HG03025 (cell line): Measurements from ENCODE around the gene KIF5C.

Experiments used
- ATAC-seq: cut with Tn5 transposase; IDR thresholded peaks from one replicate; pipeline ENCODE4 v1.9.1; 2021; ENCODE audit warnings: mild to moderate bottlenecking, moderate library complexity; ENCODE audit not compliant: unreplicated experiment, low FRiP score

KIF5C gene

GRCh38 chr2:149006883-149007543, 132.0 kb downstream of the KIF5C start:
- ATAC-seq, result no peak

DNA sequence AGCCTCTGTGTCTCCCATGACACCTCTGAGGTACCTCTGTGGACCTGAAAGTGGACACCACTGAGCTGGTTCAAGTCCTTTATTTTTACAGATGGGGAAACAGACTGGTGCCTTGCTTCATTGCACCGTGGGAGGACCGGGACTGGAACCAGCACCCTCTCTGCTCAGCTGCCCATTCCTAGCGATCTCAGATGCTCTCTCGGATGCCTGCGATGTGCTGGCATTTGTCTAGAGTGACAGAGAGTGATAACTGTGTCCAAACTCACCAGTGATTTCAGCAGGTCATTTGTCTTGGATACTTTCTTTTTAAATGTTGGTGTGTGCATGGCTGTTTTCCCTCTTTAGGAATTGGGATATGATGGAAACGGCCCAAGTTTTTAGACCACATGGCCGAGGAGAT, 133.4 kb downstream of the KIF5C start:
- no peak for ATAC-seq

GRCh38 chr2:149009576-149010461, 134.8 kb downstream of the KIF5C start:
- no peak for ATAC-seq

GRCh38 chr2:149012545-149012944, 137.5 kb downstream of the KIF5C start:
- no peak for ATAC-seq

GRCh38 chr2:149015501-149015900, 140.5 kb downstream of the KIF5C start:
- no peak for ATAC-seq

GRCh38 chr2:149015926-149016563, 141.0 kb downstream of the KIF5C start:
- ATAC-seq, result no peak

GRCh38 chr2:149017116-149017985, 142.3 kb downstream of the KIF5C start:
- ATAC-seq, result no peak

DNA sequence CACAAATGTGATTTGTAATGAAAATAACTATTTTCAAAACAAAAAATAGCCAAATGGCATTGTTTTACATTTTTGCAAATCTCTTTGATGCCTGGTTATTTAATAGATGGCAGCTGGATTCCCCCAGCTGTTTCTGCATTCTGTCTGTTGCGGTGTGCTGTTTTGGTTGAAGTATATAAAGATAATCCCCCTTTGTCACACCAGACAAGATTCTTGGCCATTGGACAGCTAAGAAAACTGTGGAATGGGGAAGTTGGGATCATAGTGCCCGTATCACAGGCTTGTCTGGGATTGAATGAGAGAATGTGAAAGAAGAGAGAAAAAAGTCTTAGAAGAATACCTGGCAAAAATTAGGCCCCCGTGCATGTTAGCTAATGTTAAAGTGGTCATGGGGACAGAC, 144.0 kb downstream of the KIF5C start:
- no peak for ATAC-seq

DNA sequence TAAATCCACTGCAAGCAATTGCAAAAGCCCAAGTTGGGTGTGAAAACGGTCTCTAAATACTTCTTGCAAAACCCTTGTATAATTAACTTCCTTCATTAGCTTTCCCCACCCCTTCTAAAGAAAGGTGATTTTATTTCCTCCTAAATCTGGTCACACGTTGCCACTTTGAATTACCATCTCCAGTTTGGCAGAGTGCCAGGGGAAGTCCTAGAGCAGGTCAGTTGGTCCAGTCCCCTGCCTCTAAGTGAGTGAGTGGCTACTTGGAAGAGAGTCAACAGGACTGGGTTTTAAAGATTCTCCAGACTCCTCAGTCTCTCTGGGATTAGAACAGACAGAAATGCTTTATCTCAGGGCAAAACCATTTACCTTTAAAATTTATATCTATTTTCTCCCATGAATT, 144.7 kb downstream of the KIF5C start:
- ATAC-seq, result no peak

GRCh38 chr2:149020432-149020851, 145.4 kb downstream of the KIF5C start:
- ATAC-seq, result peak; percentile 46

GRCh38 chr2:149021271-149021719, 146.3 kb downstream of the KIF5C start:
- peak; percentile 55 for ATAC-seq

GRCh38 chr2:149021761-149022160, 146.7 kb downstream of the KIF5C start:
- ATAC-seq, result peak; percentile 60

GRCh38 chr2:149023091-149023490, 148.1 kb downstream of the KIF5C start:
- peak; percentile 37 for ATAC-seq

- ATAC-seq, result no peak
Observed at GRCh38 chr2:149027590-149028250, 152.7 kb downstream of the KIF5C start.

DNA sequence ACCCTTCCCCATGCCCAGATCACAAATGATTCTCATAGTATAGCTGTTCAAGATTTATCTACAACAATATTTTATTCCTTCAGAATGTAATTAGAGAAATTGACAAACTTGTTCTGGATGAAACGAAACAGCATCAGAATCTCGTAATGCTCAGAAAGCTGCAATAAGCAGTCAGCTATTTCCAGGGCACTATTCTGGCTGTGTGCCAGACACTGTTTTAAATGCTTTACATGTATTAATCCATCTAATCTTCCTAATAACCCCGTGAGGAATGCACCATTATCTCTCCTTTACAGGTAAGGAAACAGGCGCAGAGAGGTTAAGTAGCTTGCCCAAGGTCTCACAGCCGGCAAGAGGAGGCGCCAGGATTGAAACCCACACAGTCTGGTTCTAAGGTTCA, 153.3 kb downstream of the KIF5C start:
- ATAC-seq, result no peak

DNA sequence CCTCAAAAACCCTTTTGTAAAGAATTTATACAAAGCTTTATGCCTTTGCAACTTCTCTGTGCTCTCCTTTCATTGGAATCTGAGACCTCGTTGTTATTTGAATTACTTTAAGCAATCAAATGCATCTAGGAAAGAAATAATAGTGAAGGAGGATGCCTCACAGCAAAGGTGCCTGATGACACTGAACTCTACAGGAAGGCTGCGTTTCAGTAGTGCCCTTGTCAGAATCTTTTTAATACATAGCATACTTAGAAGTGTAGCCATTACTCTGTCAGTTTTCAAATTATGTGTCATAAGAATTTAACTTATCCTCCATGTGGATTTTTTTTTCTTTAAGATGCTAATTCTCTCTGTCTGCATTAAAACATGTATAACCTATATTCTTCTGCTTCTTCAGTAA, 153.9 kb downstream of the KIF5C start:
- ATAC-seq, result no peak

- ATAC-seq, result no peak
Observed at GRCh38 chr2:149029307-149029965, 154.4 kb downstream of the KIF5C start.

DNA sequence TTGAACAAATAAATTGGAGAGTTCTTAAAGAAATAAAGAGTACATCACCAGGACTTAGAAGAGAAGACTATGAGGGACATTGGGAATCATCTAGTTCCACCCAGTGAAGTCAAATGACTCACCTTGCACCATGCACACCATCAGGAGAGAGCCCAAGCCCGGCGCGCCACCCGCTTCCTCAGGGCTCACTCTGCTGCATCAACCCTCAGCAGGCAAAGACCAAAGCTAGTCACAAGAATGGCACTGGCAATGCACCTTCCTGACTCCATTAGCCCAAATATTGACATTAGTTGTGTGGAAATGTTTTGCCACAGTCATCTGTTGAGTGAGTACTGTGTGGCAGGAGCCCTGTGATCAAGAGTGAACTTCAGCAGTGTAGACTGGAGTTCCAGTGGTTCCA, 156.4 kb downstream of the KIF5C start:
- no peak for ATAC-seq

DNA sequence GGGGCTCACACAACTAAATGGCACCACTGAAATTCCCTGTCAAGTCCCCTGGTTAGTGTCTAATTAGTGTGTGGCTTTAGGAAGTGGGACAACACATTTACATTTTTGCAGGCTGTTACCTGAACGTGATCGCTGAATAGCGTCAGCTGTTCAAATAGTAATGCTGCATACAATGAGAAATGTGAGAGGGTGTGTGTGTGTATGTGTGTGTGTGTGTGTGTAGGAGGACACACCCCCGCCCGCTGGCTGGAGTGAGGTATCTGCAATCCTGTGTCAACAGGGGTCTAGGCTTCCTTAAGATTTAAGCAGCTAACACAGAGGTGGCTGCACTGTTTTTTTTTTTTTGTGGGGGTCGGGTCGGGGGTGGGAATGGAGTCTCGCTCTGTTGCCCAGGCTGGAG, 158.7 kb downstream of the KIF5C start:
- ATAC-seq, result no peak
